T-cell (primary cell): ENCODE measurements around the gene AKIP1. TPM values are rescaled to one million over a fixed set of nuclear protein-coding genes. Genes with fewer than 3 reads are reported as not detected.
"Not testable (repeated sequence)": the region's sequence is repeated elsewhere in the genome, so short reads cannot be mapped to it uniquely, and the experiment has no call there.

Experiments used
- ATAC-seq, 4 experiments: fragments of 200-7000 bp in 3 of 4; fragments of 150-1000 bp in 1 of 4; cut with Tn5 transposase; replicated peaks in 1 of 4; 1 replicate in 3 of 4; 2 replicates in 1 of 4; pipeline ENCODE4 v1.10.0; 2021; ENCODE audit warnings: moderate library complexity in 3 of 4, mild to moderate bottlenecking in 2 of 4, moderate number of reproducible peaks in 1 of 4
- CTCF ChIA-PET, 2 donors: fragments of 300-600 bp; sonication (Branson Sonifier 250); formaldehyde crosslinking; loops; one replicate each; lab custom pipeline; 2022; ENCODE audit warnings: antibody characterized with exemption in 2 of 2; lab: Charles Lee
- POLR2A ChIA-PET, 2 donors: fragments of 300-600 bp; sonication (Branson Sonifier 250); formaldehyde crosslinking; loops; one replicate each; lab custom pipeline; 2022; ENCODE audit warnings: antibody characterized with exemption in 2 of 2; lab: Charles Lee
- DNase-seq, 35 experiments: peaks; one replicate each; pipeline versions ENCODE4 v3.0.0 to v3.0.0-alpha.2; 2013 to 2023
- H3K27ac ChIP-seq: one replicate; pipeline ENCODE4 v1.5.1; 2013; ENCODE audit warnings: low read length
- H3K27me3 ChIP-seq, 2 experiments: replicated peaks in 1 of 2; 1 replicate in 1 of 2; 2 replicates in 1 of 2; pipeline versions ENCODE4 v1.6.1 to v1.7.0; 2013; ENCODE audit warnings: low read length in 1 of 2, mixed read lengths in 1 of 2; ENCODE audit not compliant: control insufficient read depth in 2 of 2, insufficient read depth in 2 of 2; ENCODE audit errors: extremely low read depth in 1 of 2
- H3K36me3 ChIP-seq, 2 donors: 1 replicate in 1 of 2; 2 replicates in 1 of 2; pipeline versions ENCODE4 v1.6.1 to v1.7.0; 2013; ENCODE audit warnings: low read length in 1 of 2; ENCODE audit not compliant: control insufficient read depth in 2 of 2, insufficient read depth in 1 of 2; ENCODE audit errors: extremely low read depth in 1 of 2
- H3K4me1 ChIP-seq, 2 experiments: 1 replicate in 1 of 2; 2 replicates in 1 of 2; pipeline versions ENCODE4 v1.6.1 to v1.7.0; 2013; ENCODE audit warnings: low read length in 2 of 2, mixed read lengths in 1 of 2; ENCODE audit not compliant: insufficient read depth in 2 of 2, control insufficient read depth in 1 of 2; ENCODE audit errors: extremely low read depth in 1 of 2
- H3K4me3 ChIP-seq, 2 donors: 1 replicate in 1 of 2; 2 replicates in 1 of 2; pipeline versions ENCODE4 v1.5.1 to v1.7.0; 2013; ENCODE audit warnings: mild to moderate bottlenecking in 2 of 2, low read length in 1 of 2, moderate library complexity in 1 of 2; ENCODE audit not compliant: control insufficient read depth in 1 of 2; ENCODE audit errors: extremely low read depth in 1 of 2
- H3K9me3 ChIP-seq: 2 replicates; pipeline ENCODE4 v1.7.0; 2013
- H3K27ac Mint-ChIP-seq, 2 donors: one replicate each; pipeline ENCODE4 v1.8.0; 2020 to 2021; ENCODE audit warnings: mild to moderate bottlenecking in 2 of 2, mixed read lengths in 2 of 2
- H3K27me3 Mint-ChIP-seq, 2 donors: one replicate each; pipeline ENCODE4 v1.8.0; 2021 to 2022; ENCODE audit warnings: mixed read lengths in 2 of 2
- H3K36me3 Mint-ChIP-seq: one replicate; pipeline ENCODE4 v1.8.0; 2021; ENCODE audit warnings: mixed read lengths
- H3K4me1 Mint-ChIP-seq, 3 donors: one replicate each; pipeline ENCODE4 v1.8.0; 2020 to 2022; ENCODE audit warnings: mixed read lengths in 3 of 3, mild to moderate bottlenecking in 1 of 3
- H3K4me3 Mint-ChIP-seq, 3 donors: one replicate each; pipeline ENCODE4 v1.8.0; 2020 to 2022; ENCODE audit warnings: mild to moderate bottlenecking in 3 of 3, mixed read lengths in 3 of 3, moderate library complexity in 3 of 3
- H3K9me3 Mint-ChIP-seq, 3 donors: one replicate each; pipeline ENCODE4 v1.8.0; 2020 to 2022; ENCODE audit warnings: mixed read lengths in 3 of 3
- WGBS: methylation state at CpG from one replicate; pipeline ENCODE4 v1.1.5; 2013; ENCODE audit warnings: missing lambda C conversion rate; ENCODE audit not compliant: insufficient coverage; 5-methylcytosine and 5-hydroxymethylcytosine counted together
- total RNA-seq, 35 experiments: library from RNA in 6 of 35; stranded (reverse) in 6 of 35; fragments of 120-200 nt in 1 of 35; gene quantifications; one replicate each; pipeline versions ENCODE4 v1.2.1 to v1.2.4 and lab custom pipeline; 2013 to 2026

The AKIP1 gene
- total RNA-seq, 5 donors from 2014 or later (not counting 1 experiment from before 2014, with no cell fraction given): 5.8 to 17.9 (median 11.1) TPM

- Histone ChIP-seq H3K4me3 (peak overlapping the region in 1 of 2 donors; percentile 54), H3K36me3 (no peaks in the 10 kb centered on the region), H3K27me3 (peaks cover 8 to 31% of the 10 kb centered on the region in 2 experiments), H3K27ac (no peak overlapping the region), H3K4me1 (peaks cover 6 to 10% of the 10 kb centered on the region in 2 experiments), H3K9me3 (no peaks in the 10 kb centered on the region)
- no peaks in the 10 kb centered on the region for H3K9me3 Mint-ChIP-seq
- DNase-seq (peak in 3 of 35 experiments; percentile 2 to 9 (median 5)), ATAC-seq (peak in 1 of 4 experiments; percentile 27)
- H3K27me3 Mint-ChIP-seq: peaks cover 22 to 44% of the 10 kb centered on the region in 2 donors
- peaks cover 8 to 17% (median 16%) of the 10 kb centered on the region in 3 donors for H3K4me1 Mint-ChIP-seq
- no peak overlapping the region for H3K27ac Mint-ChIP-seq
- POLR2A ChIA-PET: no interaction called here
- 2% methylated on average over 76 of the region's 81 CpGs for WGBS
- H3K4me3 Mint-ChIP-seq: peak overlapping the region; percentile 50 to 59 (median 53)
- CTCF ChIA-PET: no interaction called here
- H3K36me3 Mint-ChIP-seq: no peaks in the 10 kb centered on the region
Observed at GRCh38 chr11:8870411-8871170, 40.4 kb upstream of the AKIP1 start.

GRCh38 chr11:8871171-8871775, 39.7 kb upstream of the AKIP1 start:
- no peak overlapping the region for H3K27ac ChIP-seq
- ChIA-PET CTCF (no interaction called here), POLR2A (no interaction called here)
- H3K36me3 Mint-ChIP-seq: no peaks in the 10 kb centered on the region
- H3K4me3 ChIP-seq: peak overlapping the region in 1 of 2 donors; percentile 18
- H3K9me3 ChIP-seq: no peaks in the 10 kb centered on the region
- WGBS: 23% methylated on average over 11 of the region's 27 CpGs
- no peaks in the 10 kb centered on the region for H3K9me3 Mint-ChIP-seq
- peaks cover 21 to 41% of the 10 kb centered on the region in 2 donors for H3K27me3 Mint-ChIP-seq
- DNase-seq: no peak
- ATAC-seq: no peak
- peaks cover 6 to 10% of the 10 kb centered on the region in 2 experiments for H3K4me1 ChIP-seq
- H3K4me1 Mint-ChIP-seq: peaks cover 8 to 17% (median 16%) of the 10 kb centered on the region in 3 donors
- H3K27me3 ChIP-seq: peaks cover 8 to 31% of the 10 kb centered on the region in 2 experiments
- no peak overlapping the region for H3K27ac Mint-ChIP-seq
- H3K36me3 ChIP-seq: no peaks in the 10 kb centered on the region
- peak overlapping the region in 2 of 3 donors; percentile 31 to 62 for H3K4me3 Mint-ChIP-seq

- Mint-ChIP-seq H3K4me3 (peak overlapping the region in 1 of 3 donors; percentile 62), H3K36me3 (no peaks in the 10 kb centered on the region), H3K9me3 (no peaks in the 10 kb centered on the region), H3K27ac (no peak overlapping the region), H3K4me1 (peaks cover 8 to 17% (median 16%) of the 10 kb centered on the region in 3 donors), H3K27me3 (peaks cover 21 to 42% of the 10 kb centered on the region in 2 donors)
- H3K27me3 ChIP-seq: peaks cover 8 to 34% of the 10 kb centered on the region in 2 experiments
- ChIA-PET POLR2A (no interaction called here), CTCF (interaction anchor here in 1 of 2 donors (0.6 kb wide), 1 partner anchor 1704 kb away, joined by 3 read pairs; no protein-coding TSS in a partner anchor)
- no peak overlapping the region for H3K4me3 ChIP-seq
- no peaks in the 10 kb centered on the region for H3K9me3 ChIP-seq
- WGBS: 100% methylated on average over 4 of the region's 6 CpGs
- peaks cover 6 to 10% of the 10 kb centered on the region in 2 experiments for H3K4me1 ChIP-seq
- H3K36me3 ChIP-seq: no peaks in the 10 kb centered on the region
- no peak overlapping the region for H3K27ac ChIP-seq
- ATAC-seq (no peak), DNase-seq (no peak)
Observed at GRCh38 chr11:8871962-8872361, 39.0 kb upstream of the AKIP1 start.

- H3K9me3 Mint-ChIP-seq: no peaks in the 10 kb centered on the region
- Histone ChIP-seq H3K27me3 (peaks cover 4 to 29% of the 10 kb centered on the region in 2 experiments), H3K4me3 (no peak overlapping the region), H3K9me3 (no peaks in the 10 kb centered on the region), H3K27ac (no peak overlapping the region), H3K4me1 (peaks cover 6 to 10% of the 10 kb centered on the region in 2 experiments), H3K36me3 (no peaks in the 10 kb centered on the region)
- no peaks in the 10 kb centered on the region for H3K36me3 Mint-ChIP-seq
- ChIA-PET CTCF (interaction anchor here in 1 of 2 donors (0.6 kb wide), 1 partner anchor 176 kb away, joined by 3 read pairs; no protein-coding TSS in a partner anchor), POLR2A (no interaction called here)
- DNase-seq: no peak
- peaks cover 24 to 37% of the 10 kb centered on the region in 2 donors for H3K27me3 Mint-ChIP-seq
- H3K4me1 Mint-ChIP-seq: peaks cover 8 to 17% (median 16%) of the 10 kb centered on the region in 3 donors
- no peak overlapping the region for H3K27ac Mint-ChIP-seq
- WGBS: no CpG with 5 or more reads among the region's 6 CpGs
- no peak overlapping the region for H3K4me3 Mint-ChIP-seq
- ATAC-seq: peak in 2 of 4 experiments; percentile 45 to 49
Observed at GRCh38 chr11:8873741-8874405, 37.1 kb upstream of the AKIP1 start.

GRCh38 chr11:8878771-8879170, 32.2 kb upstream of the AKIP1 start:
- ChIA-PET POLR2A (no interaction called here), CTCF (no interaction called here)
- H3K36me3 ChIP-seq: no peaks in the 10 kb centered on the region
- H3K27ac ChIP-seq: no peak overlapping the region
- H3K27me3 ChIP-seq: peaks cover 0 to 9% of the 10 kb centered on the region in 2 experiments
- peaks cover 0 to 3% of the 10 kb centered on the region in 2 experiments for H3K4me1 ChIP-seq
- H3K9me3 ChIP-seq: no peaks in the 10 kb centered on the region
- no peak for ATAC-seq
- no peak overlapping the region for H3K4me3 ChIP-seq
- no peak overlapping the region for H3K4me3 Mint-ChIP-seq
- H3K4me1 Mint-ChIP-seq: peaks cover 5 to 6% (median 6%) of the 10 kb centered on the region in 3 donors
- peaks cover 13 to 16% of the 10 kb centered on the region in 2 donors for H3K27me3 Mint-ChIP-seq
- H3K27ac Mint-ChIP-seq: no peak overlapping the region
- 100% methylated on average over 1 of the region's 2 CpGs for WGBS
- H3K36me3 Mint-ChIP-seq: no peaks in the 10 kb centered on the region
- no peak for DNase-seq
- H3K9me3 Mint-ChIP-seq: no peaks in the 10 kb centered on the region

- H3K27ac Mint-ChIP-seq, ATAC-seq, H3K4me3 ChIP-seq, H3K36me3 ChIP-seq, CTCF ChIA-PET, H3K27me3 ChIP-seq, H3K36me3 Mint-ChIP-seq, POLR2A ChIA-PET, H3K4me3 Mint-ChIP-seq, DNase-seq, H3K9me3 Mint-ChIP-seq, H3K4me1 Mint-ChIP-seq, H3K4me1 ChIP-seq, H3K9me3 ChIP-seq, H3K27ac ChIP-seq: not testable (repeated sequence)
- 89% methylated on average over 7 of the region's 7 CpGs for WGBS
- peaks cover 14 to 24% of the 10 kb centered on the region in 2 donors for H3K27me3 Mint-ChIP-seq
Observed at GRCh38 chr11:8881585-8881984, 29.4 kb upstream of the AKIP1 start.
